Measurements from ENCODE around the gene CCDC57. TPM values are rescaled to one million over a fixed set of nuclear protein-coding genes. Genes with fewer than 3 reads are reported as not detected.

Gene CCDC57
- total and polyA plus RNA-seq, 9 of the 15 experiments (the other 6 are each of a cell fraction or from before 2014, with no cell fraction given) = 0.83 to 36.2 (median 13.6) TPM

DNA sequence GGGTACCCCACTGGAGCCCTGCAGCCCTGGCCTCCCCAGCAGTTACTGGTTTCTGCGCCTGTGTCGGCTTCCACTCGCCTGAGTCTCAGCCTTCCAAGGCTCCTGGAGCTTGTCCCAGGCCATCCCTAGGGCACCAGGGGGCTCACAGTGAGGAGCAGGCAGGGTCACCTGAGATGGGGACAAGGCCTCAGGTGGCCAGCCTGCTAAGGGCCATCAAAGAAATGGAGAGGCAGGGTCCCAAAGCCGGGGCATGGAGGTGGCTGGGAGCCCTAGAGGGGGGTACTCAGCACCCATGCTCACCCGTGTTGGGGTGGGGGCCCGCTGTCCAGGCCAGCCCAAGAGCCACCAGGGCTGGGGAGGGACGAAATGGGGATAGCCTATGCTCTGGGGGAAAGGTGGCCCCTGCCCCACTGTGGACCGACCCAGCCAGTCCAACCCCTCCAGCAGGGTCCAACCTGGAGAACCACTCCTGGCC is 115.9 kb downstream of the CCDC57 start:
- in situ Hi-C loops (cut with MboI) (no loop called here), intact Hi-C loops (cut with micrococcal nuclease) (loop anchor here (5.0 kb wide), 1 partner anchor 64 kb away; the partner anchor contains the start of gene RAC3)
- DNase-seq (ENCODE audit: extremely low read depth in 1 of 4, low spot score in 3 of 4) (no peak), ATAC-seq (no peak), FAIRE-seq (no peak)
- Histone ChIP-seq H3K36me3 (ENCODE audit: control insufficient read depth, insufficient read depth, low read length) (peaks cover 57% of the 10 kb centered on the region), H3K27me3 (ENCODE audit: control insufficient read depth in 2 of 2, insufficient read depth in 2 of 2, low read length in 2 of 2) (no peaks in the 10 kb centered on the region), H3K79me2 (ENCODE audit: control insufficient read depth, insufficient read depth, low read length) (peaks cover 70% of the 10 kb centered on the region), H3K27ac (ENCODE audit: extremely low read depth, low read depth, low read length) (peak overlapping the region; percentile 94), H3K4me3 (peak overlapping the region; percentile 97), H4K20me1 (replicated peaks; ENCODE audit: control insufficient read depth, insufficient read depth, low read length) (peaks cover 31% of the 10 kb centered on the region), H3K4me2 (ENCODE audit: insufficient read depth, low read length) (peak overlapping the region; percentile 78), H3K9me3 (replicated peaks; ENCODE audit: control insufficient read depth, insufficient read depth, low read depth, low read length) (no peaks in the 10 kb centered on the region), H3K9ac (ENCODE audit: insufficient read depth in 1 of 2, low read depth in 2 of 2, low read length in 2 of 2) (peak overlapping the region; percentile 95 to 100), H2AFZ (ENCODE audit: low read depth, low read length) (no peak overlapping the region), H3K4me1 (replicated peaks in 1 of 2; ENCODE audit: control insufficient read depth in 2 of 2, insufficient read depth in 2 of 2, low read length in 2 of 2) (peaks cover 29 to 89% of the 10 kb centered on the region in 2 experiments), H3K9me1 (ENCODE audit: control insufficient read depth, insufficient read depth, low read length) (no peaks in the 10 kb centered on the region)
- ChIA-PET POLR2A (interaction anchor here (0.6 to 2.0 kb wide), 6 partner anchors 15 to 66 kb away, joined by 3 to 11 read pairs (median 4); no protein-coding TSS in a partner anchor), CTCF (ENCODE audit: low intra/inter-chr PET ratio) (no interaction called here)
- no TSS peak for BruUV-seq (replicated peaks)
- 0% methylated on average over 6 of the region's 8 CpGs for WGBS (ENCODE audit: insufficient coverage, low coverage, missing lambda C conversion rate)
- TF ChIP-seq, protein P1, sequence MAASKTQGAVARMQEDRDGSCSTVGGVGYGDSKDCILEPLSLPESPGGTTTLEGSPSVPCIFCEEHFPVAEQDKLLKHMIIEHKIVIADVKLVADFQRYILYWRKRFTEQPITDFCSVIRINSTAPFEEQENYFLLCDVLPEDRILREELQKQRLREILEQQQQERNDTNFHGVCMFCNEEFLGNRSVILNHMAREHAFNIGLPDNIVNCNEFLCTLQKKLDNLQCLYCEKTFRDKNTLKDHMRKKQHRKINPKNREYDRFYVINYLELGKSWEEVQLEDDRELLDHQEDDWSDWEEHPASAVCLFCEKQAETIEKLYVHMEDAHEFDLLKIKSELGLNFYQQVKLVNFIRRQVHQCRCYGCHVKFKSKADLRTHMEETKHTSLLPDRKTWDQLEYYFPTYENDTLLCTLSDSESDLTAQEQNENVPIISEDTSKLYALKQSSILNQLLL (CRISPR knock-in tag; IDR thresholded peaks at IDR 0.05; ENCODE audit: borderline replicate concordance) = no peak
- TF ChIP-seq, protein P2, sequence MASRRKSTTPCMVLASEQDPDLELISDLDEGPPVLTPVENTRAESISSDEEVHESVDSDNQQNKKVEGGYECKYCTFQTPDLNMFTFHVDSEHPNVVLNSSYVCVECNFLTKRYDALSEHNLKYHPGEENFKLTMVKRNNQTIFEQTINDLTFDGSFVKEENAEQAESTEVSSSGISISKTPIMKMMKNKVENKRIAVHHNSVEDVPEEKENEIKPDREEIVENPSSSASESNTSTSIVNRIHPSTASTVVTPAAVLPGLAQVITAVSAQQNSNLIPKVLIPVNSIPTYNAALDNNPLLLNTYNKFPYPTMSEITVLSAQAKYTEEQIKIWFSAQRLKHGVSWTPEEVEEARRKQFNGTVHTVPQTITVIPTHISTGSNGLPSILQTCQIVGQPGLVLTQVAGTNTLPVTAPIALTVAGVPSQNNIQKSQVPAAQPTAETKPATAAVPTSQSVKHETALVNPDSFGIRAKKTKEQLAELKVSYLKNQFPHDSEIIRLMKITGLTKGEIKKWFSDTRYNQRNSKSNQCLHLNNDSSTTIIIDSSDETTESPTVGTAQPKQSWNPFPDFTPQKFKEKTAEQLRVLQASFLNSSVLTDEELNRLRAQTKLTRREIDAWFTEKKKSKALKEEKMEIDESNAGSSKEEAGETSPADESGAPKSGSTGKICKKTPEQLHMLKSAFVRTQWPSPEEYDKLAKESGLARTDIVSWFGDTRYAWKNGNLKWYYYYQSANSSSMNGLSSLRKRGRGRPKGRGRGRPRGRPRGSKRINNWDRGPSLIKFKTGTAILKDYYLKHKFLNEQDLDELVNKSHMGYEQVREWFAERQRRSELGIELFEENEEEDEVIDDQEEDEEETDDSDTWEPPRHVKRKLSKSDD (conservative IDR thresholded peaks at IDR 0.05; ENCODE audit: low read length) = no peak
- TF ChIP-seq TAF1 (IDR thresholded peaks at IDR 0.05; ENCODE audit: control insufficient read depth, extremely low read depth, insufficient read depth, low read length, severe bottlenecking) (no peak), RBBP5 (IDR thresholded peaks at IDR 0.05; ENCODE audit: borderline replicate concordance, insufficient read depth, low read length, poor library complexity, severe bottlenecking) (no peak), ARHGAP35 (IDR thresholded peaks at IDR 0.05; ENCODE audit: partially characterized antibody) (no peak), CHD1 (IDR thresholded peaks at IDR 0.05; ENCODE audit: low read length) (peak; percentile 28), TAF15 (IDR thresholded peaks at IDR 0.05; ENCODE audit: low read depth, low read length) (0 out of 2 replicates have a peak, but pooled peaks have one; percentile 58), LCOR (CRISPR knock-in tag; IDR thresholded peaks at IDR 0.05) (0 out of 2 replicates have a peak, but pooled peaks have one; percentile 40), SMAD3 (CRISPR knock-in tag; conservative IDR thresholded peaks at IDR 0.05) (no peak), KAT7 (CRISPR knock-in tag; IDR thresholded peaks at IDR 0.05; ENCODE audit: borderline replicate concordance) (no peak), SPI1 (IDR thresholded peaks at IDR 0.05; ENCODE audit: borderline replicate concordance, low read depth, low read length) (no peak), TARDBP (IDR thresholded peaks at IDR 0.05) (no peak), TOE1 (IDR thresholded peaks at IDR 0.05; ENCODE audit: borderline replicate concordance) (no peak), TOE1 (CRISPR knock-in tag; IDR thresholded peaks at IDR 0.05; ENCODE audit: borderline replicate concordance, low read depth) (0 out of 2 replicates have a peak, but pooled peaks have one; percentile 25), POLR2A (conservative IDR thresholded peaks at IDR 0.05) (peak; percentile 41; the same call in 1 of the 2 replicates), KDM5B (IDR thresholded peaks at IDR 0.05; ENCODE audit: insufficient replicate concordance, low read depth, low read length) (no peak)
- TF ChIP-seq, protein P3, sequence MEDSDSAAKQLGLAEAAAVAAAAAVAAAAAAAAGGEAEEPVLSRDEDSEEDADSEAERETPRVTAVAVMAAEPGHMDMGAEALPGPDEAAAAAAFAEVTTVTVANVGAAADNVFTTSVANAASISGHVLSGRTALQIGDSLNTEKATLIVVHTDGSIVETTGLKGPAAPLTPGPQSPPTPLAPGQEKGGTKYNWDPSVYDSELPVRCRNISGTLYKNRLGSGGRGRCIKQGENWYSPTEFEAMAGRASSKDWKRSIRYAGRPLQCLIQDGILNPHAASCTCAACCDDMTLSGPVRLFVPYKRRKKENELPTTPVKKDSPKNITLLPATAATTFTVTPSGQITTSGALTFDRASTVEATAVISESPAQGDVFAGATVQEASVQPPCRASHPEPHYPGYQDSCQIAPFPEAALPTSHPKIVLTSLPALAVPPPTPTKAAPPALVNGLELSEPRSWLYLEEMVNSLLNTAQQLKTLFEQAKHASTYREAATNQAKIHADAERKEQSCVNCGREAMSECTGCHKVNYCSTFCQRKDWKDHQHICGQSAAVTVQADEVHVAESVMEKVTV (CRISPR knock-in tag; IDR thresholded peaks at IDR 0.05) = no peak
